H1 (cell line): Measurements from ENCODE around the gene LDLRAD4. TPM values are rescaled to one million over a fixed set of nuclear protein-coding genes. Genes with fewer than 3 reads are reported as not detected.
A peak's percentile ranks its signal among the peaks of the same experiment; 100 is the strongest.

Experiments
- CTCF ChIA-PET: fragments of 300-600 bp; sonication (Branson Sonifier 250); formaldehyde crosslinking; loops from one replicate; lab custom pipeline; 2021; ENCODE audit not compliant: partially characterized antibody; lab: Charles Lee
- POLR2A ChIA-PET: fragments of 300-600 bp; sonication (Branson Sonifier 250); formaldehyde crosslinking; loops from one replicate; lab custom pipeline; 2021; ENCODE audit warnings: inconsistent platforms; ENCODE audit not compliant: partially characterized antibody; lab: Charles Lee
- DNase-seq, 2 experiments: peaks; one replicate each; pipeline versions ENCODE4 v3.0.0 to v3.0.0-alpha.2; 2010 to 2022; ENCODE audit warnings: low spot score in 2 of 2, low read depth in 1 of 2, mixed read lengths in 1 of 2
- FAIRE-seq: peaks from 2 replicates; lab custom pipeline; 2011; peaks lifted over from hg19 to GRCh38; lab: Jason Lieb, UNC
- H2AFZ ChIP-seq: 2 replicates; pipeline ENCODE4 v1.8.1; 2012; ENCODE audit warnings: low read length, inconsistent platforms
- H2AK5ac ChIP-seq: 2 replicates; pipeline ENCODE4 v1.6.1; 2013; ENCODE audit warnings: low read depth, low read length
- H2BK120ac ChIP-seq: replicated peaks from 2 replicates; pipeline ENCODE3; 2013; ENCODE audit warnings: low read depth, low read length, inconsistent platforms
- H2BK12ac ChIP-seq: 2 replicates; pipeline ENCODE4 v1.6.1; 2013; ENCODE audit warnings: low read depth, low read length
- H2BK15ac ChIP-seq: 2 replicates; pipeline ENCODE4 v1.6.1; 2013; ENCODE audit warnings: low read length
- H2BK20ac ChIP-seq: 2 replicates; pipeline ENCODE4 v1.6.1; 2013; ENCODE audit warnings: low read length
- H2BK5ac ChIP-seq: 2 replicates; pipeline ENCODE4 v1.6.1; 2013; ENCODE audit warnings: low read depth, low read length
- H3K14ac ChIP-seq: 2 replicates; pipeline ENCODE4 v1.6.1; 2013; ENCODE audit warnings: inconsistent platforms; ENCODE audit not compliant: insufficient read length
- H3K18ac ChIP-seq: 2 replicates; pipeline ENCODE4 v1.6.1; 2013; ENCODE audit warnings: low read length; ENCODE audit errors: extremely low read depth
- H3K23ac ChIP-seq: 2 replicates; pipeline ENCODE4 v1.6.1; 2013; ENCODE audit warnings: inconsistent platforms; ENCODE audit not compliant: insufficient read length
- H3K23me2 ChIP-seq: 2 replicates; pipeline ENCODE4 v1.6.1; 2013; ENCODE audit warnings: low read depth, low read length
- H3K27ac ChIP-seq: 2 replicates; pipeline ENCODE4 v1.6.1; 2011; ENCODE audit warnings: low read depth, low read length, inconsistent platforms
- H3K27me3 ChIP-seq, 4 experiments: replicated peaks in 1 of 4; 1 replicate in 1 of 4; 2 replicates in 3 of 4; pipeline versions ENCODE4 v1.6.1 to v1.8.1; 2011 to 2013; ENCODE audit warnings: low read length in 3 of 4, mild to moderate bottlenecking in 3 of 4, inconsistent platforms in 2 of 4, mixed read lengths in 2 of 4, moderate library complexity in 1 of 4; ENCODE audit not compliant: control insufficient read depth in 3 of 4, insufficient read depth in 3 of 4; ENCODE audit errors: extremely low read depth in 1 of 4
- H3K36me3 ChIP-seq, 4 experiments: 2 replicates each; pipeline versions ENCODE4 v1.6.1 to v1.8.1; 2011 to 2013; ENCODE audit warnings: mild to moderate bottlenecking in 4 of 4, low read length in 3 of 4, moderate library complexity in 2 of 4, control low read depth in 1 of 4, inconsistent platforms in 1 of 4; ENCODE audit not compliant: insufficient read depth in 4 of 4, control insufficient read depth in 2 of 4
- H3K4ac ChIP-seq: replicated peaks from 2 replicates; pipeline ENCODE3; 2013; ENCODE audit warnings: low read length, low read depth, mixed read lengths, inconsistent platforms; ENCODE audit not compliant: insufficient read length
- H3K4me1 ChIP-seq, 4 experiments: replicated peaks in 1 of 4; 1 replicate in 1 of 4; 2 replicates in 3 of 4; pipeline versions ENCODE4 v1.6.1 to v1.8.1; 2011 to 2013; ENCODE audit warnings: low read length in 3 of 4, inconsistent platforms in 2 of 4, mixed read lengths in 1 of 4; ENCODE audit not compliant: insufficient read depth in 4 of 4, control insufficient read depth in 3 of 4
- H3K4me2 ChIP-seq, 2 experiments: 2 replicates each; pipeline versions ENCODE4 v1.6.1 to v1.8.1; 2011 to 2013; ENCODE audit warnings: low read depth in 2 of 2, low read length in 2 of 2, control low read depth in 1 of 2, inconsistent platforms in 1 of 2, mild to moderate bottlenecking in 1 of 2; ENCODE audit not compliant: insufficient read depth in 1 of 2
- H3K4me3 ChIP-seq, 4 experiments: fragments of 200-600, 300-600 bp in 1 of 4; sonication (generic), shearing (Covaris generic), sonication (Bioruptor Twin) in 1 of 4; 2 replicates each; pipeline versions ENCODE4 v1.5.1 to v1.8.1; 2011 to 2016; ENCODE audit warnings: low read length in 4 of 4, low read depth in 3 of 4, control low read depth in 2 of 4, inconsistent platforms in 2 of 4, mild to moderate bottlenecking in 2 of 4, mixed read lengths in 1 of 4, moderate library complexity in 1 of 4; ENCODE audit not compliant: insufficient read depth in 2 of 4; ENCODE audit errors: extremely low read depth in 1 of 4
- H3K56ac ChIP-seq: replicated peaks from 2 replicates; pipeline ENCODE3; 2013; ENCODE audit warnings: low read depth, mild to moderate bottlenecking, mixed read lengths, low read length, inconsistent platforms; ENCODE audit not compliant: insufficient read length
- H3K79me1 ChIP-seq: 2 replicates; pipeline ENCODE4 v1.6.1; 2013; ENCODE audit warnings: low read depth, low read length, control low read depth
- H3K79me2 ChIP-seq, 2 experiments: 2 replicates each; pipeline versions ENCODE4 v1.6.1 to v1.8.1; 2012 to 2013; ENCODE audit warnings: low read length in 2 of 2, mild to moderate bottlenecking in 2 of 2, inconsistent platforms in 1 of 2; ENCODE audit not compliant: insufficient read depth in 2 of 2, control insufficient read depth in 1 of 2
- H3K9ac ChIP-seq, 4 experiments: replicated peaks in 1 of 4; 1 replicate in 1 of 4; 2 replicates in 3 of 4; pipeline versions ENCODE4 v1.6.1 to v1.8.1; 2011 to 2013; ENCODE audit warnings: low read depth in 3 of 4, low read length in 3 of 4, control low read depth in 2 of 4, mild to moderate bottlenecking in 2 of 4, moderate library complexity in 2 of 4, inconsistent platforms in 1 of 4; ENCODE audit errors: extremely low read depth in 1 of 4
- H3K9me3 ChIP-seq, 2 experiments: 2 replicates each; pipeline versions ENCODE4 v1.6.1 to v1.8.1; 2012 to 2013; ENCODE audit warnings: mild to moderate bottlenecking in 2 of 2, moderate library complexity in 2 of 2, control low read depth in 1 of 2, inconsistent platforms in 1 of 2, low read depth in 1 of 2, low read length in 1 of 2, mixed read lengths in 1 of 2; ENCODE audit not compliant: insufficient read depth in 2 of 2
- H4K20me1 ChIP-seq, 2 experiments: replicated peaks in 1 of 2; 2 replicates each; pipeline versions ENCODE3 to v1.8.1; 2011 to 2013; ENCODE audit warnings: inconsistent platforms in 2 of 2, low read length in 2 of 2, mild to moderate bottlenecking in 1 of 2; ENCODE audit not compliant: insufficient read depth in 2 of 2, control insufficient read depth in 1 of 2
- H4K5ac ChIP-seq: 2 replicates; pipeline ENCODE4 v1.6.1; 2013; ENCODE audit warnings: low read length, low read depth, mixed read lengths, inconsistent platforms; ENCODE audit not compliant: insufficient read length
- H4K8ac ChIP-seq: 2 replicates; pipeline ENCODE4 v1.8.0; 2013; ENCODE audit warnings: mild to moderate bottlenecking, moderate library complexity, low read length, inconsistent platforms; ENCODE audit not compliant: insufficient read depth; ENCODE audit errors: extremely low read depth
- H4K91ac ChIP-seq: replicated peaks from 2 replicates; pipeline ENCODE3; 2013; ENCODE audit warnings: low read length, mixed read lengths, inconsistent platforms; ENCODE audit not compliant: insufficient read length
- HDAC2 ChIP-seq, 2 experiments: fragments of 300-600 bp in 1 of 2; sonication (generic) in 1 of 2; IDR thresholded peaks; 2 replicates each; pipeline ENCODE4 v1.6.1; 2011 to 2012; ENCODE audit warnings: low read depth in 2 of 2, low read length in 2 of 2, mild to moderate bottlenecking in 2 of 2, moderate library complexity in 2 of 2, borderline replicate concordance in 1 of 2, inconsistent platforms in 1 of 2
- POLR2A ChIP-seq, 2 experiments: IDR thresholded peaks; 1 replicate in 1 of 2; 2 replicates in 1 of 2; pipeline ENCODE4 v1.6.1; 2011; ENCODE audit warnings: low read depth in 2 of 2, low read length in 2 of 2, mild to moderate bottlenecking in 2 of 2; ENCODE audit errors: control extremely low read depth in 1 of 2
- WGBS, 2 experiments: shearing (Covaris generic) in 1 of 2; methylation state at CpG; one replicate each; pipeline versions ENCODE4 v1.1.6 to v1.1.7; 2013 to 2015; ENCODE audit warnings: low lambda C conversion rate in 2 of 2, mixed read lengths in 2 of 2, inconsistent platforms in 1 of 2, low coverage in 1 of 2, missing lambda C conversion rate in 1 of 2; ENCODE audit not compliant: insufficient replicate concordance in 2 of 2, insufficient coverage in 1 of 2, insufficient read length in 1 of 2; ENCODE audit errors: extremely low coverage in 1 of 2, missing lambda C conversion rate in 1 of 2; 5-methylcytosine and 5-hydroxymethylcytosine counted together
- polyA plus RNA-seq, 7 experiments: library from polyadenylated mRNA; depleted of rRNA in 3 of 7; stranded (reverse) in 5 of 7; unstranded in 2 of 7; fragments of >200 nt in 5 of 7; fragments of 200-250 nt in 2 of 7; gene quantifications; 1 replicate in 5 of 7; 2 replicates in 1 of 7; 4 replicates in 1 of 7; pipeline versions ENCODE4 v1.2.1 to v1.2.3, GENCODE V29; 2011 to 2013; ENCODE audit warnings: missing spikeins in 2 of 7, mixed read lengths in 2 of 7
- total RNA-seq: library from RNA; stranded (reverse); fragmentation: NEBNext Ultra II Directional; extraction: Animal tissue kit (Norgen Biotek cat#: 25700); gene quantifications from 2 replicates; pipeline ENCODE4 v1.2.1, GENCODE V29; 2021

Gene LDLRAD4
- total and polyA plus RNA-seq, 2 of the 8 experiments (the other 6 are each of a cell fraction or from before 2014, with no cell fraction given), result 0.77 to 1.4 TPM

DNA sequence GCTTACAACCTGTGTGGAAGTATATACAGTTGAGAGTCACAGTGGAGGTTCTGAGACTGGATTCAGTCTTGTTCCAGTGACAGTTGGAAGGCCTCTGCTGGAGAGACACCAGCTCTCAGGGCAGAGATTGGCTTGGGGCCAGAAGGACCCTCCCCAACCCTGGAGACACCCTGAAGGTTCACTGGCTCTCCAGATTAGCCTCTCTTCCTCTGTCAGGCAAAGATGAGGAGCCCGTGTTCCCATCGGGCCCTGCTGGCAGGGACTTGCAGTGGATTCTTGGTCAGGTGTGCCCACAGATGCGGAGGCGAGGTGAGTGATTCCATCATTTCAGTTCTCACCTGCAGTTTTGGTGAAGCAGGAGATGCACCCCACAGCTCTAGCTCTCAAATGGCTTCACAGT, 429.2 kb downstream of the LDLRAD4 start:
- DNase-seq (no peak), FAIRE-seq (no peak)
- Histone ChIP-seq H3K14ac (no peak overlapping the region), H4K91ac (no peak overlapping the region), H3K36me3 (no peaks in the 10 kb centered on the region), H4K20me1 (no peaks in the 10 kb centered on the region), H3K79me1 (no peaks in the 10 kb centered on the region), H2BK20ac (no peak overlapping the region), H3K56ac (no peak overlapping the region), H2AFZ (no peak overlapping the region), H4K5ac (no peak overlapping the region), H3K23ac (no peak overlapping the region), H3K4me1 (no peaks in the 10 kb centered on the region; a peak in 1 of 7 replicates), H3K79me2 (no peaks in the 10 kb centered on the region), H3K9ac (no peak overlapping the region), H3K27ac (no peak overlapping the region), H3K4ac (no peak overlapping the region), H4K8ac (peak overlapping the region; percentile 57; the same call in 1 of the 2 replicates), H3K9me3 (no peaks in the 10 kb centered on the region), H2AK5ac (no peak overlapping the region), H3K27me3 (no peaks in the 10 kb centered on the region), H2BK12ac (no peak overlapping the region), H3K4me3 (no peak overlapping the region), H3K23me2 (no peaks in the 10 kb centered on the region), H3K18ac (no peak overlapping the region), H3K4me2 (no peak overlapping the region), H2BK120ac (no peak overlapping the region), H2BK5ac (no peak overlapping the region), H2BK15ac (no peak overlapping the region)
- POLR2A ChIA-PET, result no interaction called here
- TF ChIP-seq HDAC2 (IDR thresholded peaks at IDR 0.05; ENCODE audit: borderline replicate concordance in 1 of 2, low read depth in 2 of 2, low read length in 2 of 2) (no peak), POLR2A (IDR thresholded peaks at IDR 0.05; ENCODE audit: control extremely low read depth in 1 of 2, low read depth in 2 of 2, low read length in 2 of 2) (no peak)
- CTCF ChIA-PET, result no interaction called here
- WGBS, 2 experiments, result 87% methylated on average over 4 of the region's 4 CpGs; no CpG with 5 or more reads in 1 of the 2 experiments
